ENCODE results near the gene GNA14. TPM values are rescaled to one million over a fixed set of nuclear protein-coding genes. Genes with fewer than 3 reads are reported as not detected.

Gene GNA14
- total and polyA plus RNA-seq, 2 donors (not counting 3 experiments of a cell fraction or from before 2014, with no cell fraction given), result 2.1 to 3.3 TPM

GRCh38 chr9:77511525-77511924 lies 136.6 kb downstream of the GNA14 start:
- intact Hi-C loops (cut with micrococcal nuclease) (loop anchor here (10.0 kb wide), 2 partner anchors 693 to 723 kb away; partner anchors contain the start of gene CEP78), dilution Hi-C loops (cut with MboI; ENCODE audit: extremely low pct_ligation_motif_present, low sequenced_read_pairs) (no loop called here)
- Histone ChIP-seq H3K4me1 (ENCODE audit: control insufficient read depth, extremely low read depth, insufficient read depth, low read length) (peaks cover 41% of the 10 kb centered on the region), H3K4me2 (ENCODE audit: insufficient read depth, low read length) (no peak overlapping the region), H3K27me3 (ENCODE audit: control insufficient read depth in 2 of 2, insufficient read depth in 2 of 2, low read length in 2 of 2) (no peaks in the 10 kb centered on the region), H3K9me3 (replicated peaks; ENCODE audit: control insufficient read depth, insufficient read depth, low read length) (no peaks in the 10 kb centered on the region), H3K27ac (ENCODE audit: insufficient read depth, low read depth, low read length) (no peak overlapping the region), H3K9ac (replicated peaks; ENCODE audit: extremely low read depth, insufficient read depth, low read length) (no peak overlapping the region), H3K9me1 (replicated peaks; ENCODE audit: control insufficient read depth, extremely low read depth, insufficient read depth, low read length) (no peaks in the 10 kb centered on the region), H2AFZ (ENCODE audit: low read depth, low read length) (no peak overlapping the region), H3K36me3 (ENCODE audit: control insufficient read depth in 2 of 2, extremely low read depth in 1 of 2, insufficient read depth in 2 of 2, low read length in 2 of 2) (no peaks in the 10 kb centered on the region), H4K20me1 (replicated peaks; ENCODE audit: control insufficient read depth, extremely low read depth, insufficient read depth, low read length) (no peaks in the 10 kb centered on the region), H3K4me3 (replicated peaks in 1 of 3; ENCODE audit: insufficient read depth in 1 of 3, low read depth in 1 of 3, low read length in 3 of 3) (no peak overlapping the region), H3K79me2 (ENCODE audit: control insufficient read depth, insufficient read depth, low read length) (no peaks in the 10 kb centered on the region)
- FAIRE-seq, result no peak
- POLR2A ChIA-PET, result no interaction called here
- TF ChIP-seq JUN (IDR thresholded peaks at IDR 0.05; ENCODE audit: borderline replicate concordance, insufficient read depth, insufficient read length, low read depth) (no peak), POLR2AphosphoS5 (IDR thresholded peaks at IDR 0.05; ENCODE audit: insufficient read depth, low read depth, low read length) (no peak), CTCF (IDR thresholded peaks at IDR 0.05; ENCODE audit: extremely low read depth in 1 of 2, insufficient read depth in 1 of 2, low read depth in 1 of 2, low read length in 2 of 2) (no peak)
- TF ChIP-seq, protein P1, sequence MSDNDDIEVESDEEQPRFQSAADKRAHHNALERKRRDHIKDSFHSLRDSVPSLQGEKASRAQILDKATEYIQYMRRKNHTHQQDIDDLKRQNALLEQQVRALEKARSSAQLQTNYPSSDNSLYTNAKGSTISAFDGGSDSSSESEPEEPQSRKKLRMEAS (IDR thresholded peaks at IDR 0.05; ENCODE audit: insufficient read depth, insufficient read length), result no peak
- BruUV-seq (replicated peaks), result no TSS peak
- CTCF ChIA-PET, result interaction anchor here (0.8 to 1.2 kb wide), 2 partner anchors 54 to 77 kb away, joined by 3 to 4 read pairs; no protein-coding TSS in a partner anchor
- no peak for DNase-seq (ENCODE audit: low read depth, low spot score)

- Histone ChIP-seq H3K9me3 (replicated peaks; ENCODE audit: control insufficient read depth, insufficient read depth, low read length) (no peaks in the 10 kb centered on the region), H3K27me3 (ENCODE audit: control insufficient read depth in 2 of 2, insufficient read depth in 2 of 2, low read length in 2 of 2) (no peaks in the 10 kb centered on the region), H3K9ac (replicated peaks; ENCODE audit: extremely low read depth, insufficient read depth, low read length) (no peak overlapping the region), H3K36me3 (ENCODE audit: control insufficient read depth in 2 of 2, extremely low read depth in 1 of 2, insufficient read depth in 2 of 2, low read length in 2 of 2) (no peaks in the 10 kb centered on the region), H3K79me2 (ENCODE audit: control insufficient read depth, insufficient read depth, low read length) (no peaks in the 10 kb centered on the region), H2AFZ (ENCODE audit: low read depth, low read length) (no peak overlapping the region), H3K4me2 (ENCODE audit: insufficient read depth, low read length) (no peak overlapping the region), H3K9me1 (replicated peaks; ENCODE audit: control insufficient read depth, extremely low read depth, insufficient read depth, low read length) (no peaks in the 10 kb centered on the region), H3K27ac (ENCODE audit: insufficient read depth, low read depth, low read length) (no peak overlapping the region), H3K4me3 (replicated peaks in 1 of 3; ENCODE audit: insufficient read depth in 1 of 3, low read depth in 1 of 3, low read length in 3 of 3) (no peak overlapping the region), H4K20me1 (replicated peaks; ENCODE audit: control insufficient read depth, extremely low read depth, insufficient read depth, low read length) (no peaks in the 10 kb centered on the region), H3K4me1 (ENCODE audit: control insufficient read depth, extremely low read depth, insufficient read depth, low read length) (peaks cover 35% of the 10 kb centered on the region)
- ChIA-PET POLR2A (no interaction called here), CTCF (no interaction called here)
- no TSS peak for BruUV-seq (replicated peaks)
- TF ChIP-seq POLR2A (IDR thresholded peaks at IDR 0.05; ENCODE audit: low read depth, low read length), result no peak
- no peak for TF ChIP-seq POLR2AphosphoS5 (IDR thresholded peaks at IDR 0.05; ENCODE audit: insufficient read depth, low read depth, low read length)
- no peak for TF ChIP-seq CTCF (IDR thresholded peaks at IDR 0.05; ENCODE audit: extremely low read depth in 1 of 2, insufficient read depth in 1 of 2, low read depth in 1 of 2, low read length in 2 of 2)
- no peak for TF ChIP-seq EZH2 (IDR thresholded peaks at IDR 0.05; ENCODE audit: borderline replicate concordance, low read depth, low read length, severe bottlenecking)
- no peak for TF ChIP-seq FOS (IDR thresholded peaks at IDR 0.05; ENCODE audit: borderline replicate concordance, insufficient read depth, low read length)
- TF ChIP-seq, protein P1 (IDR thresholded peaks at IDR 0.05; ENCODE audit: insufficient read depth, insufficient read length), result no peak
- TF ChIP-seq MYC (IDR thresholded peaks at IDR 0.05; ENCODE audit: low read depth, low read length), result no peak
- TF ChIP-seq JUN (IDR thresholded peaks at IDR 0.05; ENCODE audit: borderline replicate concordance, insufficient read depth, insufficient read length, low read depth), result no peak
- FAIRE-seq (no peak), DNase-seq (ENCODE audit: low read depth, low spot score) (no peak)
- intact Hi-C loops (cut with micrococcal nuclease) (loop anchor here (10.0 kb wide), 2 partner anchors 694 to 724 kb away; partner anchors contain the start of gene CEP78), dilution Hi-C loops (cut with MboI; ENCODE audit: extremely low pct_ligation_motif_present, low sequenced_read_pairs) (no loop called here)
Observed at GRCh38 chr9:77510666-77511065, 137.5 kb downstream of the GNA14 start.
